WTC11 (cell line): ENCODE measurements around the gene TEX51. TPM values are rescaled to one million over a fixed set of nuclear protein-coding genes. Genes with fewer than 3 reads are reported as not detected.

Experiments used
- ATAC-seq: fragments of 200-7000 bp; cut with Tn5 transposase; 2 replicates; pipeline ENCODE4 v1.10.0; 2021; ENCODE audit warnings: mild to moderate bottlenecking, moderate library complexity
- CTCF ChIA-PET: fragments of 300-600 bp; sonication (Branson Sonifier 250); formaldehyde crosslinking; loops from one replicate; lab custom pipeline; 2021; ENCODE audit warnings: antibody characterized with exemption; lab: Charles Lee
- POLR2A ChIA-PET: fragments of 350-600 bp; sonication (Branson Sonifier 250); formaldehyde crosslinking; loops from one replicate; lab custom pipeline; 2021; ENCODE audit warnings: antibody characterized with exemption; lab: Charles Lee
- DNase-seq: peaks from one replicate; pipeline ENCODE4 v3.0.0; 2021; ENCODE audit warnings: low spot score
- H3K27ac Mint-ChIP-seq: 2 replicates; pipeline ENCODE4 v1.8.0; 2021; ENCODE audit warnings: mixed read lengths
- H3K27me3 Mint-ChIP-seq: 2 replicates; pipeline ENCODE4 v1.8.0; 2021; ENCODE audit warnings: low read depth, mild to moderate bottlenecking, moderate library complexity, mixed read lengths
- H3K36me3 Mint-ChIP-seq: 2 replicates; pipeline ENCODE4 v1.8.0; 2021; ENCODE audit warnings: mixed read lengths
- H3K4me1 Mint-ChIP-seq: 2 replicates; pipeline ENCODE4 v1.8.0; 2022; ENCODE audit warnings: mixed read lengths
- H3K4me3 Mint-ChIP-seq: 2 replicates; pipeline ENCODE4 v1.8.0; 2021; ENCODE audit warnings: mild to moderate bottlenecking, moderate library complexity, mixed read lengths
- H3K9me3 Mint-ChIP-seq: 2 replicates; pipeline ENCODE4 v1.8.0; 2021; ENCODE audit warnings: mixed read lengths
- AR ChIP-seq: fragments of 250-450 bp; sonication (Bioruptor Pico); IDR thresholded peaks from 2 replicates; pipeline ENCODE4 v1.9.0; 2021; ENCODE audit warnings: mild to moderate bottlenecking
- ATF3 ChIP-seq: sonication (generic); formaldehyde crosslinking; conservative IDR thresholded peaks from 2 replicates; pipeline ENCODE4 v1.8.1; 2022; ENCODE audit warnings: mild to moderate bottlenecking, missing genetic modification reagents
- ATF6 ChIP-seq: sonication (generic); formaldehyde crosslinking; IDR thresholded peaks from 2 replicates; pipeline ENCODE4 v1.8.1; 2023; ENCODE audit warnings: mild to moderate bottlenecking, missing genetic modification reagents
- CREB1 ChIP-seq: sonication (generic); formaldehyde crosslinking; IDR thresholded peaks from 2 replicates; pipeline ENCODE4 v1.8.0; 2023; ENCODE audit warnings: mild to moderate bottlenecking, missing genetic modification reagents
- CREM ChIP-seq: sonication (generic); formaldehyde crosslinking; IDR thresholded peaks from 2 replicates; pipeline ENCODE4 v1.8.1; 2022; ENCODE audit warnings: mild to moderate bottlenecking, missing genetic modification reagents, moderate library complexity
- ELF4 ChIP-seq: sonication (generic); formaldehyde crosslinking; IDR thresholded peaks from 2 replicates; pipeline ENCODE4 v1.8.1; 2022; ENCODE audit warnings: low read depth, mild to moderate bottlenecking, moderate library complexity, missing genetic modification reagents
- ETV6 ChIP-seq: sonication (generic); formaldehyde crosslinking; IDR thresholded peaks from 2 replicates; pipeline ENCODE4 v1.8.1; 2022; ENCODE audit warnings: mild to moderate bottlenecking, missing genetic modification reagents
- FOXK1 ChIP-seq: sonication (generic); formaldehyde crosslinking; IDR thresholded peaks from 2 replicates; pipeline ENCODE4 v1.8.0; 2022; ENCODE audit warnings: mild to moderate bottlenecking, moderate library complexity, missing genetic modification reagents
- GRHL2 ChIP-seq: fragments of 250-450 bp; sonication (Bioruptor Pico); IDR thresholded peaks from 2 replicates; pipeline ENCODE4 v1.8.0; 2022; ENCODE audit warnings: mild to moderate bottlenecking, moderate library complexity; ENCODE audit not compliant: insufficient replicate concordance, severe bottlenecking
- IRF2 ChIP-seq: sonication (generic); formaldehyde crosslinking; IDR thresholded peaks from 2 replicates; pipeline ENCODE4 v1.8.0; 2022; ENCODE audit warnings: low read depth, missing genetic modification reagents, borderline replicate concordance
- MXD4 ChIP-seq: fragments of 250-450 bp; sonication (Bioruptor Pico); IDR thresholded peaks from 2 replicates; pipeline ENCODE4 v1.8.0; 2021; ENCODE audit warnings: mild to moderate bottlenecking, moderate library complexity, borderline replicate concordance
- NFE2L1 ChIP-seq: sonication (generic); formaldehyde crosslinking; IDR thresholded peaks from 2 replicates; pipeline ENCODE4 v1.8.1; 2023; ENCODE audit warnings: missing genetic modification reagents
- PRRX2 ChIP-seq: fragments of 250-450 bp; sonication (Bioruptor Pico); IDR thresholded peaks from 2 replicates; pipeline ENCODE4 v1.8.0; 2021; ENCODE audit warnings: mild to moderate bottlenecking
- SOX15 ChIP-seq: fragments of 250-450 bp; sonication (Bioruptor Pico); IDR thresholded peaks from 2 replicates; pipeline ENCODE4 v1.9.0; 2021; ENCODE audit warnings: mild to moderate bottlenecking
- ZNF219 ChIP-seq: sonication (generic); formaldehyde crosslinking; IDR thresholded peaks from 2 replicates; pipeline ENCODE4 v1.8.0; 2023; ENCODE audit warnings: missing genetic modification reagents, mild to moderate bottlenecking, borderline replicate concordance
- ZNF232 ChIP-seq: sonication (generic); formaldehyde crosslinking; IDR thresholded peaks from 2 replicates; pipeline ENCODE4 v1.8.0; 2022; ENCODE audit warnings: mild to moderate bottlenecking, missing genetic modification reagents
- ZNF317 ChIP-seq: sonication (generic); formaldehyde crosslinking; IDR thresholded peaks from 2 replicates; pipeline ENCODE4 v1.8.1; 2023; ENCODE audit warnings: low read depth, mild to moderate bottlenecking, moderate library complexity, missing genetic modification reagents, borderline replicate concordance
- total RNA-seq: library from RNA; stranded (reverse); gene quantifications from 3 replicates; pipeline ENCODE4 v1.2.3, GENCODE V29; 2021
- TF ChIP-seq, protein P1 (sequence below): fragments of 250-450 bp; sonication (Bioruptor Pico); IDR thresholded peaks from 2 replicates; pipeline ENCODE4 v2.1.2; 2022; ENCODE audit warnings: mild to moderate bottlenecking, moderate library complexity
- TF ChIP-seq, protein P2 (sequence below): sonication (generic); formaldehyde crosslinking; IDR thresholded peaks from 2 replicates; pipeline ENCODE4 v1.8.1; 2023; ENCODE audit warnings: mild to moderate bottlenecking, missing genetic modification reagents, moderate library complexity
- TF ChIP-seq, protein P3 (sequence below): fragments of 250-450 bp; sonication (Bioruptor Pico); IDR thresholded peaks from 2 replicates; pipeline ENCODE4 v1.8.0; 2021; ENCODE audit warnings: mild to moderate bottlenecking
- TF ChIP-seq, protein P4 (sequence below): sonication (generic); formaldehyde crosslinking; IDR thresholded peaks from 2 replicates; pipeline ENCODE4 v1.8.1; 2022; ENCODE audit warnings: low read depth, missing genetic modification reagents, borderline replicate concordance
- TF ChIP-seq, protein P5 (sequence below): fragments of 250-450 bp; sonication (Bioruptor Pico); IDR thresholded peaks from 2 replicates; pipeline ENCODE4 v1.9.0; 2021; ENCODE audit warnings: moderate library complexity, mild to moderate bottlenecking, inconsistent platforms, borderline replicate concordance

Gene TEX51
- total RNA-seq, 1 experiment from 2014 or later: not detected

- Mint-ChIP-seq H3K27ac (no peak overlapping the region), H3K27me3 (peaks cover 100% of the 10 kb centered on the region), H3K4me3 (no peak overlapping the region), H3K36me3 (peaks cover 59% of the 10 kb centered on the region), H3K9me3 (peaks cover 57% of the 10 kb centered on the region), H3K4me1 (peaks cover 54% of the 10 kb centered on the region)
- DNase-seq (no peak), ATAC-seq (no peak)
- TF ChIP-seq SOX15 (no peak), CREB1 (no peak), IRF2 (CRISPR knock-in tag) (no peak)
- TF ChIP-seq, protein P1, sequence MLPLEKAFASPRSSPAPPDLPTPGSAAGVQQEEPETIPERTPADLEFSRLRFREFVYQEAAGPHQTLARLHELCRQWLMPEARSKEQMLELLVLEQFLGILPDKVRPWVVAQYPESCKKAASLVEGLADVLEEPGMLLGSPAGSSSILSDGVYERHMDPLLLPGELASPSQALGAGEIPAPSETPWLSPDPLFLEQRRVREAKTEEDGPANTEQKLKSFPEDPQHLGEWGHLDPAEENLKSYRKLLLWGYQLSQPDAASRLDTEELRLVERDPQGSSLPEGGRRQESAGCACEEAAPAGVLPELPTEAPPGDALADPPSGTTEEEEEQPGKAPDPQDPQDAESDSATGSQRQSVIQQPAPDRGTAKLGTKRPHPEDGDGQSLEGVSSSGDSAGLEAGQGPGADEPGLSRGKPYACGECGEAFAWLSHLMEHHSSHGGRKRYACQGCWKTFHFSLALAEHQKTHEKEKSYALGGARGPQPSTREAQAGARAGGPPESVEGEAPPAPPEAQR: no peak
- CTCF ChIA-PET: no interaction called here
- POLR2A ChIA-PET: no interaction called here
These were observed 46.4 kb downstream of the TEX51 start for GRCh38 chr2:126945118-126945517.

GRCh38 chr2:126946318-126947102 lies 47.8 kb downstream of the TEX51 start:
- H3K4me3 Mint-ChIP-seq: no peak overlapping the region
- peaks cover 94% of the 10 kb centered on the region for H3K27me3 Mint-ChIP-seq
- H3K9me3 Mint-ChIP-seq: peaks cover 47% of the 10 kb centered on the region
- H3K27ac Mint-ChIP-seq: no peak overlapping the region
- no peak for DNase-seq
- peaks cover 48% of the 10 kb centered on the region for H3K36me3 Mint-ChIP-seq
- POLR2A ChIA-PET: no interaction called here
- no peak for ATAC-seq
- CTCF ChIA-PET: interaction anchor here (0.6 to 1.5 kb wide), 3 partner anchors 11 to 138 kb away, joined by 3 to 4 read pairs (median 4); no protein-coding TSS in a partner anchor
- peaks cover 43% of the 10 kb centered on the region for H3K4me1 Mint-ChIP-seq
- TF ChIP-seq ETV6 (CRISPR knock-in tag): no peak
- TF ChIP-seq, protein P2, sequence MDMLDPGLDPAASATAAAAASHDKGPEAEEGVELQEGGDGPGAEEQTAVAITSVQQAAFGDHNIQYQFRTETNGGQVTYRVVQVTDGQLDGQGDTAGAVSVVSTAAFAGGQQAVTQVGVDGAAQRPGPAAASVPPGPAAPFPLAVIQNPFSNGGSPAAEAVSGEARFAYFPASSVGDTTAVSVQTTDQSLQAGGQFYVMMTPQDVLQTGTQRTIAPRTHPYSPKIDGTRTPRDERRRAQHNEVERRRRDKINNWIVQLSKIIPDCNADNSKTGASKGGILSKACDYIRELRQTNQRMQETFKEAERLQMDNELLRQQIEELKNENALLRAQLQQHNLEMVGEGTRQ (CRISPR knock-in tag): no peak
- TF ChIP-seq ATF6 (CRISPR knock-in tag): no peak
- TF ChIP-seq, protein P3, sequence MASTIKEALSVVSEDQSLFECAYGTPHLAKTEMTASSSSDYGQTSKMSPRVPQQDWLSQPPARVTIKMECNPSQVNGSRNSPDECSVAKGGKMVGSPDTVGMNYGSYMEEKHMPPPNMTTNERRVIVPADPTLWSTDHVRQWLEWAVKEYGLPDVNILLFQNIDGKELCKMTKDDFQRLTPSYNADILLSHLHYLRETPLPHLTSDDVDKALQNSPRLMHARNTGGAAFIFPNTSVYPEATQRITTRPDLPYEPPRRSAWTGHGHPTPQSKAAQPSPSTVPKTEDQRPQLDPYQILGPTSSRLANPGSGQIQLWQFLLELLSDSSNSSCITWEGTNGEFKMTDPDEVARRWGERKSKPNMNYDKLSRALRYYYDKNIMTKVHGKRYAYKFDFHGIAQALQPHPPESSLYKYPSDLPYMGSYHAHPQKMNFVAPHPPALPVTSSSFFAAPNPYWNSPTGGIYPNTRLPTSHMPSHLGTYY: no peak
- TF ChIP-seq, protein P4, sequence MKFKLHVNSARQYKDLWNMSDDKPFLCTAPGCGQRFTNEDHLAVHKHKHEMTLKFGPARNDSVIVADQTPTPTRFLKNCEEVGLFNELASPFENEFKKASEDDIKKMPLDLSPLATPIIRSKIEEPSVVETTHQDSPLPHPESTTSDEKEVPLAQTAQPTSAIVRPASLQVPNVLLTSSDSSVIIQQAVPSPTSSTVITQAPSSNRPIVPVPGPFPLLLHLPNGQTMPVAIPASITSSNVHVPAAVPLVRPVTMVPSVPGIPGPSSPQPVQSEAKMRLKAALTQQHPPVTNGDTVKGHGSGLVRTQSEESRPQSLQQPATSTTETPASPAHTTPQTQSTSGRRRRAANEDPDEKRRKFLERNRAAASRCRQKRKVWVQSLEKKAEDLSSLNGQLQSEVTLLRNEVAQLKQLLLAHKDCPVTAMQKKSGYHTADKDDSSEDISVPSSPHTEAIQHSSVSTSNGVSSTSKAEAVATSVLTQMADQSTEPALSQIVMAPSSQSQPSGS (CRISPR knock-in tag): no peak
- TF ChIP-seq, protein P5, sequence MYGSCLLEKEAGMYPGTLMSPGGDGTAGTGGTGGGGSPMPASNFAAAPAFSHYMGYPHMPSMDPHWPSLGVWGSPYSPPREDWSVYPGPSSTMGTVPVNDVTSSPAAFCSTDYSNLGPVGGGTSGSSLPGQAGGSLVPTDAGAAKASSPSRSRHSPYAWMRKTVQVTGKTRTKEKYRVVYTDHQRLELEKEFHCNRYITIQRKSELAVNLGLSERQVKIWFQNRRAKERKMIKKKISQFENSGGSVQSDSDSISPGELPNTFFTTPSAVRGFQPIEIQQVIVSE (CRISPR knock-in tag): no peak
- no peak for TF ChIP-seq NFE2L1
- TF ChIP-seq ZNF232 (CRISPR knock-in tag): no peak
- no peak for TF ChIP-seq ATF3 (CRISPR knock-in tag)
- TF ChIP-seq FOXK1 (CRISPR knock-in tag): no peak
- no peak for TF ChIP-seq MXD4 (CRISPR knock-in tag)
- TF ChIP-seq ZNF219 (CRISPR knock-in tag): no peak
- TF ChIP-seq ZNF317 (CRISPR knock-in tag): no peak
- no peak for TF ChIP-seq PRRX2 (CRISPR knock-in tag)
- TF ChIP-seq CREM (CRISPR knock-in tag): no peak
- no peak for TF ChIP-seq ELF4 (CRISPR knock-in tag)
- TF ChIP-seq AR: no peak
- TF ChIP-seq GRHL2 (CRISPR knock-in tag): no peak
